Skin of body (tissue), 2 donors: Measurements from ENCODE around the gene ZBTB17. TPM values are rescaled to one million over a fixed set of nuclear protein-coding genes. Genes with fewer than 3 reads are reported as not detected.
A peak's percentile ranks its signal among the peaks of the same experiment; 100 is the strongest.

Experiments
- DNase-seq: peaks from one replicate; lab custom pipeline; 2025; lab: John Stamatoyannopoulos, UW
- total RNA-seq: library from RNA; depleted of rRNA; stranded (reverse); fragments of >200 nt; gene quantifications from one replicate; pipeline ENCODE4 v1.2.3, GENCODE V29; 2014

Gene ZBTB17
- total RNA-seq, 1 donor from 2014 or later, result 17.6 TPM

DNA sequence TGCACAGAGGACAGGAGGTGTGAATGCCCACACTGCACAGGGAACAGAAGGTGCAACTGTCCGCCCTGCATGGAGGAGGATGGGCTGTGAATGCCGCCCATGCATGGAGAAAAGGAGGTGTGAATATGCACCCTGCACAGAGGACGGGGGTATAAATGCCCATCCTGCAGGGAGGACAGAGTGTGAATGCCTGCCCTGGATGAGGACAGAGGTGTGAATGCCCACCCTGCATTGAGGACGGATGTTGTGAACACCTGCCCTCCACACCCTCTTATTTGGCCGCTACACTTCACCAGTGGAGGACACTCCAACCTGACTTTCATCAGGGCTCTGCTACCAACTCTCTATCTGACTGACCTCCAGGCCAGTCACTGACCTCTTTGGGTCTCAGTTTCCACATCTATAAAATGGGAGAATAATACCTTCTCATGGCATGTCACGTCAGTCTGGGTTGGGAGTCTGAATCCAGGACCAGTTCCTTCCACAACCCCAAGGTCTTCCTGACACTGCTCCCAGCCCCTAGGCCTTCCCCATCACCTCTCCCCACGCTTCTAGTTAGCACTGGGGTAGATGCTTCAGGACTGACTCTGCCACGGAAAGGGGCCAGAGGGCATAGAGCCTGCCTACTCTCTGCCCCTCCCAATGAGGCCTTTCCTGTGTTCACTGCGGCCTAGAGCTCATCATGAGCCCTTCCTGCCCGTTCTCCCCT, 28.4 kb downstream of the ZBTB17 start:
- DNase-seq, result no peak

DNA sequence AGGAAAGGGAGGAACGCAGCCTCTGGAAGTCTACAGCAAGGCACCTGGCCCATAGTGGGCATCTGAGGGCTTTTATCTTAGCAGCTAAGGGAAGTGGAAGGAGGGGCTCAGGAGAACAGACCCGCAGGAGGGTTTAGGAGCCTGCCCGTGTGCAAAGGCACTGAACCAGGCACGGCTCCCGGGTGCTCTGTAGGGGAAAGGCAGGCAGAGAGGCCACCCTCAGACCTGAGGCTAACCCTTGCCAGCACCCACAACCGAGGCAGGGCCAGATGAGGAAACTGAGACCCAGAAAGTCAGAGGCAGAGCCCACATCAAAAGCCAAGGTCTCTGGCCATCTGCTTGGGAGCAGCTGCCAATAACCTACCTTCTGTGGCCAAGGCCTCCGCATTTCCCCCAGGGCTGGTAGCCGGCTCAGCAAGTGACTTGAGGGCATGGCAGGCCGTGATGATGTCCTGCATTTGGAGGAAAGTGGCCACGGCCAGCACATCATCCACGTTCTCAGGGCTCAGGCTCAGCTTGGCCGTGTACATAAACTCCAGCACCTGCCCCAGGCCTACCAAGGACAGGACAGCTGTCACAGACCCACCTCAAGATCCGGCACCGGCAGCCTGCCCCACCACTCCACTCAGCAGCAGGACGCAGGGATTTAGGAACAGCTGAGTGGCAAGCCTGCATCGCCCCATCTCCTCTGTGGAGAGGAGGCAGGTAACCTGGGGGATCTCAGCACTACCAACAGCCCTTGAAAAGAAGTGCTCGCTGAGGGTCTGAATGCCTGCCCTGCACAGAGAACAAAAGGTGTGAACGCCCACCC, 29.1 kb downstream of the ZBTB17 start:
- DNase-seq, result no peak

DNA sequence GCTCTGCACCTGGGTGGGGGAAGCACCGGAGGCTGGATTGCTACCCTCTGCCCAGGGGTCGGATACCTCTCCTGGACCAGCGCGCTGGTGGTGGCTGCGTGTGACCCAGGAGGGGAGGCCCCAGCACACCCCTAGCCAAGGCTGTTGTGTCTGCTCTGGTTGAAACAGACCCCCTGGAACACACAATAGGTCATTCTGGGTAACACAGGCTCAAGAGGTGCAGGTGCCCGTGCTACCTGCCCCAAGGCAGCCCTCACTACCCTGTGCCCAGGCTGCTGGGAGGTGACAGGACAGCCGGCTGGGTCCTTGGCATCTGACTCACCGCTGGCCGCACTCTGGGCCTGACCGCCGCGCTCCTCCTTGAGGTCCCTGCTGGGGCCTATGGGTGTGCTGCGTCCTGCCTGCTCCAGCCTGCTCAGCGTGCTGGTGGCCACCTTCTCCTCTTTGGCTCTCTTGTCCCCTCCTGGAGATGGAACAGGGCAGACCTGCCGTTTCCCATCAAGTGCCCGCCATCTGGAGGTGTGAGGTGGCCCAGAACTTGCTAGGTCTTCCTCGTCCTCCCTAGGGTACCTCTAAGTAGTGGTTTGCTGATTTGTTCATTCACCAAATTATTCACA, 30.0 kb downstream of the ZBTB17 start:
- no peak for DNase-seq

DNA sequence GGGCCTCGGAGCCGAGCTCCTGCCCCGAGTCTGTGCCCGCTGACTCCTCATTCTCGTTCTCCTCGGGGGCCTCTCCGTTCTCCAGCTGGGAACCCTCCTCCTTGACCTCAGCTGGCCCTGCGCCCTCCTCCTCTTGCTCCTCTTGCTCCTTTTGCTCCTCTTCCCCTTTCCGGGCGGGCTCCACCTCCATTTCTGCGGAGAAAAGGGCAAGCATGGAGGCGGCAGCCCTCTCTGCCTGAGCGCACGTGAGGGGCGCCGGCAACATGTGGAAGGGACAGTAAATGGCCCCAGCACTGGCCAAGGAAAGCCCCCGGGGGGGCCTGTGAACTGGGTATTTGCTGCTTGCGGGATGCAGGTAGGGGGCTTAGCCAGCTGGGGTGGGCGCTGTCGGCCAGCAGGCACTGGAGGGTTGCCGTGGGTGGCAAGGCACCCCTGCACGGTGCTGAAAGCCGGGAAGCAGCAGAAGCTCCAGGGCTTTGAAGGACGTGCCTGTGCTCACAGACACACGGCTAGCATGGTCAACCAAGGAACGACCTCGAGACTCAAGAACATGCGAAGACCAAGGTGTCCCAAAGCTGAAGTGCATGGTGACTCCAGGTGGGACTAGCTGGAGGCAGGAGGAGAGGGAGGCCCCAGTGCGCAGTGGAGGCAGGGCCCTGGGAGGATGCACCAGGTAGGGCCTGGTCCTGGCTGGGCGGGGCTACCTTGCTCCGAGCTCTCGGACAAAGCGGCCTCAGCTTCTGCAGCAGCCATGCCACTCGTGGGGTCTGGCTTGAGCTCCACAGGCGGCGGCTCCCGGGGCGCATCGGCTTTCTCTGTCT, 30.7 kb downstream of the ZBTB17 start:
- no peak for DNase-seq

DNA sequence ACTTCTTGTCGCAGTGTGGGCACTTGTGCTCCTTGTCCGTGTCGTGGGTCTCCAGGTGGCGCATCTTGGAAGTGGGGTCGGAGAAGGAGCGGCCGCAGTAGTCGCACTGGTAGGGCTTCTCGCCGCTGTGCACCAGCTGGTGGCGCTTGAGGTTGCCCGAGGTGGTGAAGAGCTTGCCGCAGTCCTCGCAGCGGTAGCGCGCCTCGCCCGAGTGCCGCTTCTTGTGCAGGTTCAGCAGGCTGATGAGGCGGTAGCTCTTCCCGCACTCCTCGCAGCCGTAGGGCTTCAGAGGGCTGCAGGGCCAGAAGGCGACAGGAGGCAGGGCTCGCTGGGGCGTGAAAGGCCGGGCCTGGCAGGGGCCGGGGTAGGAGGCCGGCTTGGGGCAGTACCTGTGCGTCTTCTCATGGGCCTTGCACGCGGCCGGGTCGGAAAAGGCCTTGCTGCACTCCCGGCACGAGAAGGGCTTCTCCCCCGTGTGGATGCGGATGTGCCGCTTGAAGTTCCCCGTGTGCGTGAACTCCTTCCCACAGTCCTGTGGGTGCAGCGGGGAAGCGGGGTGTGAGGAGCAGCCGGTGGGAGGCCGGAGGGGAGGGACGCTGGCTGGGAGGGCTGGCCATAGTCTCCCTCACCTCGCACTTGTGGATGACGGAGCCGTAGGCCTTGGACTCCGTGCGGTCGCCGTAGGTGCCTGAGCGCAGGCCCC, 31.4 kb downstream of the ZBTB17 start:
- DNase-seq, result no peak

DNA sequence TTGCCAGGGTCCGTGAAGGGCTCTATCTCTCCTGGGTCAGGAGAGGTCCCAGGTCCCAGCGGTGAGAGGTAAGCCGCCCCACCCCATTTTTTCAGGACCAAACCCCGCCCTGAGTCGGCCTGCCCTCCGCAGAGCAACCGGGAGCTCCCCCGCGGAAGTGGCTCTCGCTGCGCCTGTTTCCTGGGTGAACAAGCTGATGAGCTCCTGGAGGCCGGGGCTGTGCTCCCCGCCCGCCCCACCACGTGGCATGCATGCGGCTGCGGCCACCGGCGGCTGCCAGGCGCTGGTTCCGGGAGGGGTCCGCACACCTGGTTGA, 32.0 kb downstream of the ZBTB17 start:
- DNase-seq, result no peak

DNA sequence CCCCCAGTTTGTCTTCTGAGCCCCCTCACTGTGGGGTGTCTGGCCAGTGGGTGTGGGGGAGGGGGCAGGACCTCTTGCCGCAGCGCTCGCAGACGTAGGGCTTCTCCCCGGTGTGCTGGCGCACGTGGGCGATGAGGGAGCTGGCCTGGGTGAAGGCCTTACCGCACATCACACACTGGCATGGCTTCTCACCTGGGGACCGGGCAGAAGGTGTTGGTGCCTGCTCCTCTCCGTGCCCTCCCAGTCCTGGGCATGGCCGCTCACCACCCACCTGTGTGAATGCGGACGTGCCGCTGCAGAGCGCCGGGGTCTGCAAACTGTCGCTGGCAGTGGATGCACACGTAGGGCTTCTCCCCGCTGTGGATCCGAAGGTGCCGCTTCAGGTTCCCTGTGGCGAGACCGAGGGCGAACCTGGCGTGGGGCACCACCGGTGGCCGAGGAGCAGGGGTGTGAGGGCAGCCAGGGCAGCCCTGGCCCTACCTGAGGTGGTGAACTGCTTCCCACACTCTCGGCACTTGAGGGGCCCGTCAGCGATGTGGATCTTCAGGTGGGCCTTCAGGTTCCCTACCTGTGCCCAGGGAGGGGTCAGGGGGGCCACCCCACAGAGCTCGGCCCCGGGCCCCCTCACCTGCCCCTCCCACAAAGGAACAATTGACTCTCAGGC, 32.4 kb downstream of the ZBTB17 start:
- no peak for DNase-seq

DNA sequence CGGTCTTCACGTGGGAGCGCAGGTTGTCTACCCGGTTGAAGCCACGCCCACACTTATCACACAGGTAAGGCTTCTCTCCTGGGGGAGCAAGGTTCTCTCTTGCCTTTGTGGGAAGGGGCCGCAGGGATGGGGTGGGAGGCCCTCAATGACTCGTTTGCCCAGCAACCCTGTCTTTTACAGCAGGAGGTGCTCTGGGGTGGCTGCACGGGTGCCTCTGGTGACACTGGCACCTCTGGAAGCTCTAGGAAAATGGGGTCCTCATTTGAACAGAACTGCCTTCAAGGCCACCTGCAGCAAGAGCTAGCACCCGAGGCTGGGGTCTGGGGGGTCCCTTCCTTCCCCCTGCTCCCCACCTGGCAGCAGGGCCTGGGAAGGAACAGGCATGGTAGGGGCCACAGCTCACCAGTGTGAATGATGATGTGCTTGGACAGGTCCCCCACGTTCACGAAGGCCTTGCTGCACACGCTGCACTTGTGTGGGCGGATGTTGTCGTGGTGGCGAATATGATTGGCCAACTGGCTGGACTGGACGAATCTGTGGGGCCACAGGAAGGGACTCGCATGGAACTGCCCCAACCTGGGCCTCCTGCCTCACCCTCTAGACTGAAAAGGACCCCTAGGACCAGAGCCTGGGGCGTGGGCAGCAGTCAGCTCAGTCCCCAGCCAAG, 33.1 kb downstream of the ZBTB17 start:
- no peak for DNase-seq

DNA sequence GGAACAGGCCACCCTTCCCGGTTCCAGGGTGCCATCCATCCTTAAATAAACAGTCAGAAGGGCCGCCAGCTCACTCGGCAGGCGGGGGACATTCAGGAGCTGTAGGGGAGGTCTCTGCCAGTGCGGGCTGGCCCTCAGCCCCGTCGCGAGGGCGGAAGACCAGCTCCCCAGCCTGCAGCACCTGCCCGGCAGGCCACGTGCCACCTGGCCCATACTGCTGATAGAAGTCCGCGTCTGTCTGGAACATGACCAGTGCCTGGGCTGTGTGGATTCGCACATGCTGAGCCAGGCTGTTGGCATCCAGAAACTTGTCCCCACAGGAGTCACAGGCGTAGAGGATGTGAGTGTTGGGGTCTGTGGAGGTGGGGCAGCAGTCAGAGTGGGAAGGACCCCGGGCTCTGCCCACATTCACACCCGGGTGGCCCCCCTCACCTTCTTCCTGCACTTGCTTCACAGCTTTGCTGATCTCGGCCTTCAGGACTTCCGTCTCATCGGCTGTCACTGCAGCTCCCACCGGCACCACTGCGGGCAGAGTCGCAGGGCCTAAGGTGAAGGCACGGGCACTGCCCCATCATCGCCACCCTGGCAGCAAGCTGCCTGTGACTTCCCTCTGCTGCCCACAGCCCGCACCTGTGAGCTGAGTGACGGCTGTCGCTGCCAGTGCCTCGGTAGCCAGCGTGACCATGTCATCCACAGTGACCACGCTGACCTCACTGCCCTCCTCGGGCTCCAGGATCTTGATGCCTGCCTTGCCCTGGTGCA, 33.8 kb downstream of the ZBTB17 start:
- no peak for DNase-seq

DNA sequence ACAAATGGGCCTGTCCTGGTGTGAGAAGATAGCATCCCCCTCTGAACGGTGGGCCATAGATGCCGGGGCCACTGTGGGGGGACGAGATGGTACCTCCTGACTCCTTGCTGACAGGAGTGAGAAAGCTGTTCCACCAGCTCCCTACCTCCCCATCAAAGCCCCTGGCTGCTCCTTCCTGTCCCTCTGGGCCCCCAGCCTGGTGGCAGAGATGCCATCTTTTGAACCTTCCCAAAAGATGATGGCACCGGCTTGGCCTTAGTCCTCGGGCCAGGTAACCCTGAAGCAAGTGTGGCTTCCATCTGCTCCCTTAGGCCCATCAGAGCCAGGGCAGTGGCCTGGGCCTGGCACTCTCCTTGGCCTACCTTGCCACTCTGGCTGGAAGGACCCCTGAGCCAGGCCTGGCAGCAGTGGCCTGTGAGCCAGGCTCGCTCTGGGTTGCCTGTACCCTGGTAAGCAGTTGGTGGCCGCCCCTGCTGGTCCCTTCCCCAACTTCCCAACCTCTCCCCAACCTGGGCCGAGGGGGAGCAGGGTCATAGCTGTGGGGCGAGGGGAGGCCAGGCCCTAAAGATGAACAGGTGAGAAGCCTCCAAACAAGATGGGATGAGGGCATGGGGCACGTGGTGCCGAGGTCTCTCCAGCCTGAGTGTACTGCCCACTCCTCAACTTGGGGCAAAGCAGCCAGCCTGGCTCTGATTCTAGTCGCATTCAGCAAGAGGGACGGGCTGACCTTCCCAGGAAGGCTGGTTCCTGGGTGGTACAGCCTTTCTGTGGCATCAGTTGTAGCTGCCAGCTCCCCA, 34.7 kb downstream of the ZBTB17 start:
- DNase-seq, result no peak

DNA sequence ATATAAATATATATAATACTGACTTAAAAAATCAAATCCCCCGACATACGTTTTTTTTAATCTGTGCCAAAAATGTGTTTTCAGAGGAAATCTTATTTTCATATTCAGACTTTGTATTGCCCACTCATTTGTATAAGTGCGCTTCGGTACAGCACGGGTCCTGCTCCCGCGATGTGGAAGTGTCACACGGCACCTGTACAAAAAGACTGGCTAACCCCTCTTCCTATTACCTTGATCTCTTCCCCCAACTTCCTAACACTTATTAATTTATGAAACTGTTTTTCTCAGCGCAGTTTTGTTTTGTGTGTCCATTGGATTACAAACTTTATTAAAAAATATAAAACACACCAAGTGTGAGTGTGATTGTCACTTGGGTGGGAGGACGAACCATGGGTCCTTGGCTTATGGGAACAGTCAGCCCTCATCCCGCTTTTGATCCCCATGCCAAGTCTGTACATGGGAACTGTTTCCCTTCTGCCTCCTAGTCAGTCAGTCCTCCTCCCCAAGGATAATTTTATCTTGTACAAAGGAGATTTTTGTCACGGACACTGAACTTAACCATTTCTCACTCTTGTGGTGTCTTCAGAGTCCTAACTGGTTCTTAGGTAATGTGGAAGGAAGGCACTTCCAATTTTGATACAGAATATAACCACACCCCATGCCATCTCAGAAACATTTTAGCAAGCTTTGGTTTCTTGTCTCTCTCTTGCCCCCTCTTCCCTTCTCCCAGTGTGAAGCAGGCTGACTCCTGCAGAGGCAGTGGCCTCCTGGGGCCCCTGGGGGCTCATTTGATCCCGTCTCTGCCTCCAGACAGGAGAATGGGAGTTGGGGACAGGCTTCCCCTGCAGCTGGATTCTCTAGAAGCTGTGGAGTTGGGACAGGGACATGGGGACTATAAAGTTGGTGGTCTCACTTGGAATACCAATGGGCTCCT, 35.5 kb downstream of the ZBTB17 start:
- DNase-seq, result no peak

DNA sequence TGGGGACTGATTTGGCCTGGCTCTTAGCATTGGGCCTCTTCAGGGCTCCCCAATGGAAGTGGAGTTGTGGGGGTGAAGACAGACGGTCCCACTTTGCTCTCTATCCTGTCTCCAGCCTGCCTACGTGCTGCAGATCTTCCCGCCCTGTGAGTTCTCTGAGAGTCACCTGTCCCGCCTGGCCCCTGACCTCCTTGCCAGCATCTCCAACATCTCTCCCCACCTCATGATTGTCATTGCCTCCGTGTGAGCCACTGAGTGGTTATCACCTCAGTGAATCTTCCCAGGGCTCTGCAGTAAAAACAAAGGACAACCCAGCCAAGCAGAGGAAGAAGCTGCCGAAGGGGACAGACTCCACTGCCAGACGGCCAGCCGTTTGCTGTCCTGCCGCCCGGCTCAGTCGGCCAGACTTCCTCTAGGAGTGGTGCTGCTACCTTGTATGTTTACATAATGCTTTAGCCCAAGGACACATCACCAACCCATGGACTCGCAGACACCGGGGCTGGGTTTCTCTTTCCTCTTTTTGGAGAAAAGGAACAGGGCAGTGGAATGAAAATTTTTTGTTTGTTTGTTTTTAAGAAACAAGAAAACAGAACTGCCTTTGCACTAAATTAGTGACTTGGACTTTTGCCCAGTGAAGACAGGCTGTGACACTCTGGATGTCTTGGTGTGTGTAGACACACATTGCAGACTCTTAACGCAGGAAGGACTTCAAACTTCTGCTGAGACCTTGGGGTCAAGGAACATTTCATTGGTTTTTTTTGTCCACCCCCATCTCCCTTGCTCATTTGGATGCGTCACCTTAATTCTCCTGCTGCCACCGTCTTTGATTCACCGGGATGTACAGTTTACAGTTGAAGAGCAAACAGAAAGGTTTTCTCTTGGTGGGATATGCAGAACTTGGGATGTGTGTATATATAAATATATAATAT, 36.5 kb downstream of the ZBTB17 start:
- no peak for DNase-seq

DNA sequence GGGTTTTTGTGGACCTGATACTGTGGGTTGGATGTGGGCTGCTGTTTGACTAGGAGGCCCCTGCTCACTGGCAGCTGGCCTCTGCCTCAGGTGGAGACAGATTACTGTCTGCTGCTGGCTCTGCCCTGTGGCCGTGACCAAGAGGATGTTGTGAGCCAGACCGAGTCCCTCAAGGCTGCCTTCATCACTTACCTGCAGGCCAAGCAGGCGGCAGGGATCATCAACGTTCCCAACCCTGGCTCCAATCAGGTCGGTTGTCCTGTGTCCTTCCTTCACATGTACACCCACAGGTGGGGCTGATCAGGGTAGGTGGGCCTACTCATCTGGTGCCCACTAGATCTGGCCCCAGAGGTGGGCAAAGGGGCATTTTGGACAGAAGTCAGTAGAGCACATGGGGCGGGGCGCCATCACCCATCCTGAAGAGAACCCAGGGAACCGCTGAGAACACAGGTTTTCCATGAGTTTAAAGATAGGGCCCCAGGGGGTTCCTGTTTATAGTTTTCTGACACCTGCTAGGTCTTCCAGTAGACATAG, 37.2 kb downstream of the ZBTB17 start:
- no peak for DNase-seq

DNA sequence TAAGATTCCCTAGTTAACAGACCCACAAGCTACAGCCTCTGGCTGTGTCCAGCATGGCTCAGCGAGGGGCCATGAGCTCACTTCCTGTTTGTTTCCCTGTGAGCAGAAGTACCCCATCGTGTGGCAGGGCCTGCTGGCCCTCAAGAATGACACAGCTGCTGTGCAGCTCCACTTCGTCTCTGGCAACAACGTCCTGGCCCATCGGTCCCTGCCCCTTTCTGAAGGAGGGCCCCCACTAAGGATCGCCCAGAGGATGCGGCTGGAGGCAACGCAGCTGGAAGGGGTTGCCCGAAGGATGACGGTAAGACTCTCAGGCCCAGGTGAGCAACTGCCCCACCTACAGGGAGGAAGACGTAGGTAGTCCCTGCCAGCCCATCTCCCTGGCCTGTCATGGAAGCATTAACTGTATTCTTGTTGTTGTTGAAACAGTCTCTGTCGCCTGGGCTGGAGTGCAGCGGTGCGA, 38.2 kb downstream of the ZBTB17 start:
- peak; percentile 6 for DNase-seq

DNA sequence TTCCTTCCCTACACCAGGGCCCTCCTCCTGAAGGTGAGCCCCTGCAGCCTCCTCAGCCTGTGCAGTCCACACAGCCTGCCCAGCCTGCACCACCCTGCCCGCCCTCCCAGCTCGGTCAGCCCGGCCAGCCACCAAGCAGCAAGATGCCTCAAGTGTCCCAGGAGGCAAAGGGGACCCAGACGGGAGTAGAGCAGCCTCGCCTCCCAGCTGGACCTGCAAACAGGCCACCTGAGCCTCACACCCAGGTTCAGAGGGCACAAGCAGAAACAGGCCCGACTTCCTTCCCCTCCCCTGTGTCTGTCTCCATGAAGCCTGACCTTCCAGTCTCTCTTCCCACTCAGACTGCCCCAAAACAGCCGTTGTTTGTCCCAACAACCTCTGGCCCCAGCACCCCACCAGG, 38.8 kb downstream of the ZBTB17 start:
- no peak for DNase-seq

DNA sequence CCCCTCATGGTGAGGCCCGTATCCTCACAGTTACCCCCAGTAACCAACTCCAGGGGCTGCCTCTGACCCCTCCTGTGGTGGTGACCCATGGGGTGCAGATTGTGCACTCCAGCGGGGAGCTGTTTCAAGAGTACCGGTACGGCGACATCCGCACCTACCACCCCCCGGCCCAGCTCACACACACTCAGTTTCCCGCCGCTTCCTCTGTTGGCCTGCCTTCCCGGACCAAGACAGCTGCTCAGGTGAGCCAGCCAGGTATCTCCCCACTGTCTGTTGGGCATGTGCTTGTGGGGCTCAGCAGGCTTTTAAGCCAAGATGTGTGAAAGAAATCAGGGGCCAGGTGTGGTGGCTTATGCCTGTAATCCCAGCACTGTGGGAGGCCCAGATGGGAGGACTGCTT, 39.9 kb downstream of the ZBTB17 start:
- DNase-seq, result no peak
